B cell (primary cell): ENCODE data around the gene QRICH1.

Experiments
- EZH2 ChIP-seq: IDR thresholded peaks from 2 replicates; pipeline ENCODE4 v1.6.1; 2012; ENCODE audit warnings: borderline replicate concordance, low read depth, mild to moderate bottlenecking, moderate library complexity, low read length; ENCODE audit not compliant: insufficient read depth, poor library complexity, severe bottlenecking
- TF ChIP-seq, protein P1 (sequence below): fragments of 200-600 bp; IDR thresholded peaks from one replicate; pipeline ENCODE4 v1.8.0; 2022; ENCODE audit warnings: antibody characterized with exemption, mild to moderate bottlenecking

GRCh38 chr3:49004352-49005302, 89.2 kb downstream of the QRICH1 start:
- TF ChIP-seq, protein P1, sequence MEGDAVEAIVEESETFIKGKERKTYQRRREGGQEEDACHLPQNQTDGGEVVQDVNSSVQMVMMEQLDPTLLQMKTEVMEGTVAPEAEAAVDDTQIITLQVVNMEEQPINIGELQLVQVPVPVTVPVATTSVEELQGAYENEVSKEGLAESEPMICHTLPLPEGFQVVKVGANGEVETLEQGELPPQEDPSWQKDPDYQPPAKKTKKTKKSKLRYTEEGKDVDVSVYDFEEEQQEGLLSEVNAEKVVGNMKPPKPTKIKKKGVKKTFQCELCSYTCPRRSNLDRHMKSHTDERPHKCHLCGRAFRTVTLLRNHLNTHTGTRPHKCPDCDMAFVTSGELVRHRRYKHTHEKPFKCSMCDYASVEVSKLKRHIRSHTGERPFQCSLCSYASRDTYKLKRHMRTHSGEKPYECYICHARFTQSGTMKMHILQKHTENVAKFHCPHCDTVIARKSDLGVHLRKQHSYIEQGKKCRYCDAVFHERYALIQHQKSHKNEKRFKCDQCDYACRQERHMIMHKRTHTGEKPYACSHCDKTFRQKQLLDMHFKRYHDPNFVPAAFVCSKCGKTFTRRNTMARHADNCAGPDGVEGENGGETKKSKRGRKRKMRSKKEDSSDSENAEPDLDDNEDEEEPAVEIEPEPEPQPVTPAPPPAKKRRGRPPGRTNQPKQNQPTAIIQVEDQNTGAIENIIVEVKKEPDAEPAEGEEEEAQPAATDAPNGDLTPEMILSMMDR = no peak
- TF ChIP-seq EZH2 = no peak
